ENCODE results near the gene NPSR1. TPM values are rescaled to one million over a fixed set of nuclear protein-coding genes. Genes with fewer than 3 reads are reported as not detected.
"Not testable (repeated sequence)": the region's sequence is repeated elsewhere in the genome, so short reads cannot be mapped to it uniquely, and the experiment has no call there.

NPSR1 gene
- total and polyA plus RNA-seq, 8 donors, result not detected

GRCh38 chr7:34867341-34867740, 209.3 kb downstream of the NPSR1 start:
- H3K9me3 ChIP-seq, result peaks cover 0 to 13% of the 10 kb centered on the region in 2 donors
- DNase-seq; H3K27ac ChIP-seq; ATAC-seq; intact Hi-C loops (cut with DNase I); H3K4me1 ChIP-seq; H3K36me3 ChIP-seq; H3K4me3 ChIP-seq; H3K27me3 ChIP-seq: not testable (repeated sequence)

DNA sequence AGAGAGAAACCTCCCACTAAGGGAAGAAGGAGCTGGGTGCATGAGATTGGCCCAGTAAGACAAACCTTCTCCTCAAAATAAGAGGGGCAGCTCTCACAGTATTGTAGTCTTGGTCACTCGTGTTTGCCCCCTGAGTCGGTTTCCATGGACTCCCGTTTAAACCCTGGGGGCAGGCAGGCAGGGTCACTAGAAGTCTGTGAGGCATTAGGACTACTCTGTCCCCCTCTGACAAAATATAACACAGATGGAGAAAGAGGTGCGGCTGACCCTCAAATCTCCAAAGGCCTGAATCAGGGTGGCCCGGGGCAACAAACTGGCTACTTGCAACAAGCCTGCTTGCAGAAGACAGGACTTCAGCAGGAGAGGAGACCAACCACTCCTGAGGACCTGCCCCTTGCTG, 210.6 kb downstream of the NPSR1 start:
- H3K27me3 ChIP-seq; H3K4me1 ChIP-seq; H3K4me3 ChIP-seq; intact Hi-C loops (cut with DNase I); DNase-seq; H3K27ac ChIP-seq; ATAC-seq; H3K36me3 ChIP-seq: not testable (repeated sequence)
- peaks cover 0 to 18% of the 10 kb centered on the region in 2 donors for H3K9me3 ChIP-seq

GRCh38 chr7:34869057-34869456, 211.0 kb downstream of the NPSR1 start:
- ATAC-seq (no peak), DNase-seq (no peak)
- intact Hi-C loops (cut with DNase I), result no loop called here
- no peak for TF ChIP-seq CTCF (IDR thresholded peaks at IDR 0.05)
- no peaks in the 10 kb centered on the region for H3K4me1 ChIP-seq
- H3K36me3 ChIP-seq, result no peaks in the 10 kb centered on the region
- no peak overlapping the region for H3K27ac ChIP-seq
- H3K27me3 ChIP-seq, result no peaks in the 10 kb centered on the region
- no peak overlapping the region for H3K4me3 ChIP-seq
- peaks cover 0 to 16% of the 10 kb centered on the region in 2 donors for H3K9me3 ChIP-seq

DNA sequence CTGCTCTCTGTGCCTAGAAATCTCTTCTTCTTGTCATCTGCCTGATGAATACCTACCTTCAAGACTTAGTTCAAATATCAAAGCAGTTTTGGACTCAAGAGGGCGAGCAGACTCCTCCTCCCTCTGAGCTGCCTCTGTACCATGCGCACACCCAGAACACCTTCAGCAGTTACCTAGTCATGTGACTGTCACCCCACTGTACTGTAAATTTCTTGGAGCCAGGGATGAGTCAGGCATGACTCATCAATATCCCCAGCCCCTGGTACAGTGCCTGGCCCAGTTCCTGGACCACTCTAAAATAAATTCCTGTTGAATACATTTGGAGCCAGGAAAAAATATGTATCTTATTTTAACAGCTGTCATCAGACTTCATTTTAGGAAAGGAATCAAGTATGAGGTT, 212.0 kb downstream of the NPSR1 start:
- H3K27ac ChIP-seq; ATAC-seq; H3K27me3 ChIP-seq; DNase-seq; intact Hi-C loops (cut with DNase I); H3K36me3 ChIP-seq; H3K4me3 ChIP-seq; H3K4me1 ChIP-seq: not testable (repeated sequence)
- H3K9me3 ChIP-seq, result peaks cover 0 to 16% of the 10 kb centered on the region in 2 donors

DNA sequence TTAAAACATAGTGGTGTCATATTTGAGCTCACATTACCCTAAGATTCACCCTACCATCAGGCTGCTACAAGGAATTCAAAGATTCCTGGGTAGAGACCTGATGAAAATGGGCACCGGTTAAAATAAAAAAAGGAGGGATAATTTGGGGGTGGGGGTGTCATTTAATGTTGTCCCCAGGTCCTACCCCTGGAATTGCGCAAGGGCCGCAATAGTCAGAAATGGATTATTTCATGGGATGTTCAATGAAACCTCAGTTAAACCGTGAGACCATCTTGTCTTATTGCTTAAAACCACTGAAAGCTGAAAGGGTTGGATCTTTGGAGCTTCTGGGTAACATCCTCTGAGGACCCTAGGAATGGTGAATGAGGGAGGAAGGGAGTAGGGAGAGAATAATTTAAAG, 216.3 kb downstream of the NPSR1 start:
- DNase-seq; H3K27me3 ChIP-seq; intact Hi-C loops (cut with DNase I); ATAC-seq; H3K36me3 ChIP-seq; H3K4me3 ChIP-seq; H3K4me1 ChIP-seq; H3K27ac ChIP-seq: not testable (repeated sequence)
- H3K9me3 ChIP-seq, result peaks cover 0 to 16% of the 10 kb centered on the region in 2 donors

DNA sequence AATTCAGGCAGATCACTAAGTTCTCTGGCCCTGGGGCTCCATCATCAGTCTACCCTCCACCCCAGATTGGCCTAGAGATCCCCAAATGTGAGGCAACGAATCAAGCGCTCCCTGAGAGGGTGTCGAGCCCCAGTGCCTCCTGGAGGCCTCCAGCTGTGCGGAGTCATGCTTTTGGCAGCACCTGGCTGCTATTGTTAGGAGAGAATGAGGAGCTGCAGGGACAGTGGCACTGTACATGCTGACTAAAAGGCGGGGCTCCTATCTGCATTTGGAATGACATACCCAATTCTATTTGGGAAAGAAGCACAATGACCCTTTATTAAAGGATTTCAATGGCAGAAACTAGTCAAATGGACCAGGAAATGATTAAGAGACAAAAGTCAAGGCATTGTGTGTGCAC, 217.5 kb downstream of the NPSR1 start:
- H3K27ac ChIP-seq, result no peak overlapping the region
- no peaks in the 10 kb centered on the region for H3K27me3 ChIP-seq
- no peak for DNase-seq
- no peak for TF ChIP-seq CTCF (IDR thresholded peaks at IDR 0.05)
- H3K9me3 ChIP-seq, result peaks cover 0 to 16% of the 10 kb centered on the region in 2 donors
- intact Hi-C loops (cut with DNase I), result no loop called here
- H3K36me3 ChIP-seq, result no peaks in the 10 kb centered on the region
- no peaks in the 10 kb centered on the region for H3K4me1 ChIP-seq
- H3K4me3 ChIP-seq, result no peak overlapping the region
- no peak for ATAC-seq

- ATAC-seq; intact Hi-C loops (cut with DNase I); H3K27ac ChIP-seq; H3K36me3 ChIP-seq; H3K4me1 ChIP-seq; H3K4me3 ChIP-seq; H3K27me3 ChIP-seq: not testable (repeated sequence)
- DNase-seq, result peak in 2 of 4 donors; percentile 43 to 62
- peaks cover 0 to 14% of the 10 kb centered on the region in 2 donors for H3K9me3 ChIP-seq
These were observed 221.1 kb downstream of the NPSR1 start for GRCh38 chr7:34878944-34879735.

DNA sequence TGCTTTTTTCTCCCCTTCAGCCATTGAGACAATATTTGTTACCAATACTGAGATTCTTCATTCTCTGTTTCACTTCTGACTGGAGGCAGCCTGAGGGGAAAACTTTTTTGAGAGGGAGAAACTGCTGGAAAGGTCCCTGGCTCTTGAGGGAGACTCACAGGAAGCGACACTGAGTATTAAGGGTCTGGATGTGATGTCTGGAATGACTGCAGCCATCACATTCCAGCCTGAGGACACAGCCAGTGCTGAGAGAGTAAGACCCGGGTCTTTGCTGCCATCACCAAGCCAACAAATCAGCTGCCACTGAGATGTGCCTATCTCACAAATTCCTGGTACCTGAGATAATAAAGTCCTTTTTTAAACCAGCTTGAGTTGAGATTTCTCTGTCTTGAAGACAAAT, 221.9 kb downstream of the NPSR1 start:
- no peak overlapping the region for H3K4me3 ChIP-seq
- ATAC-seq (no peak), DNase-seq (no peak)
- H3K9me3 ChIP-seq, result peaks cover 0 to 21% of the 10 kb centered on the region in 2 donors
- H3K27me3 ChIP-seq, result no peaks in the 10 kb centered on the region
- H3K4me1 ChIP-seq, result no peaks in the 10 kb centered on the region
- TF ChIP-seq CTCF (IDR thresholded peaks at IDR 0.05), result no peak
- intact Hi-C loops (cut with DNase I), result no loop called here
- H3K27ac ChIP-seq, result no peak overlapping the region
- H3K36me3 ChIP-seq, result no peaks in the 10 kb centered on the region

- H3K27me3 ChIP-seq; H3K36me3 ChIP-seq; DNase-seq; H3K4me1 ChIP-seq; intact Hi-C loops (cut with DNase I); H3K27ac ChIP-seq; ATAC-seq; H3K4me3 ChIP-seq: not testable (repeated sequence)
- peaks cover 0 to 25% of the 10 kb centered on the region in 2 donors for H3K9me3 ChIP-seq
These were observed 225.8 kb downstream of the NPSR1 start for GRCh38 chr7:34883855-34884254.
